Activated naive CD8-positive, alpha-beta T cell treated with anti-CD3 and anti-CD28 coated beads for 36 hours (primary cell): ENCODE results near the gene CUL9. TPM values are rescaled to one million over a fixed set of nuclear protein-coding genes. Genes with fewer than 3 reads are reported as not detected.
A peak's percentile ranks its signal among the peaks of the same experiment; 100 is the strongest.

Experiments
- DNase-seq: peaks from one replicate; pipeline ENCODE4 v3.0.0; 2021
- H3K27ac Mint-ChIP-seq: one replicate; pipeline ENCODE4 v1.8.0; 2022; ENCODE audit warnings: mild to moderate bottlenecking, moderate library complexity, mixed read lengths
- H3K27me3 Mint-ChIP-seq: one replicate; pipeline ENCODE4 v1.8.0; 2022; ENCODE audit warnings: mild to moderate bottlenecking, mixed read lengths
- H3K36me3 Mint-ChIP-seq: one replicate; pipeline ENCODE4 v1.8.0; 2021; ENCODE audit warnings: mild to moderate bottlenecking, mixed read lengths
- H3K4me1 Mint-ChIP-seq: one replicate; pipeline ENCODE4 v1.8.0; 2021; ENCODE audit warnings: mixed read lengths
- H3K4me3 Mint-ChIP-seq: one replicate; pipeline ENCODE4 v1.8.0; 2022; ENCODE audit warnings: mild to moderate bottlenecking, moderate library complexity, mixed read lengths
- H3K9me3 Mint-ChIP-seq: one replicate; pipeline ENCODE4 v1.8.0; 2022; ENCODE audit warnings: mixed read lengths
- total RNA-seq, 2 experiments: library from RNA; stranded (reverse); gene quantifications; one replicate each; pipeline ENCODE4 v1.2.3, GENCODE V29; 2021

CUL9 gene
- total RNA-seq, 2 experiments from 2014 or later = 31.3 to 31.5 TPM

GRCh38 chr6:43222418-43223059 lies 40.5 kb downstream of the CUL9 start:
- peak overlapping the region; percentile 20 for H3K4me3 Mint-ChIP-seq
- peaks cover 45% of the 10 kb centered on the region for H3K36me3 Mint-ChIP-seq
- H3K27me3 Mint-ChIP-seq = no peaks in the 10 kb centered on the region
- H3K4me1 Mint-ChIP-seq = peaks cover 36% of the 10 kb centered on the region
- no peak for DNase-seq
- peak overlapping the region; percentile 38 for H3K27ac Mint-ChIP-seq
- peaks cover 1% of the 10 kb centered on the region for H3K9me3 Mint-ChIP-seq

GRCh38 chr6:43223175-43223574 lies 41.2 kb downstream of the CUL9 start:
- Mint-ChIP-seq H3K9me3 (peaks cover 1% of the 10 kb centered on the region), H3K4me1 (peaks cover 42% of the 10 kb centered on the region), H3K27ac (peak overlapping the region; percentile 14), H3K36me3 (peaks cover 51% of the 10 kb centered on the region), H3K4me3 (no peak overlapping the region), H3K27me3 (no peaks in the 10 kb centered on the region)
- no peak for DNase-seq

GRCh38 chr6:43226192-43226851 lies 44.3 kb downstream of the CUL9 start:
- Mint-ChIP-seq H3K9me3 (peaks cover 1% of the 10 kb centered on the region), H3K4me1 (peaks cover 52% of the 10 kb centered on the region), H3K27ac (peak overlapping the region; percentile 97), H3K4me3 (peak overlapping the region; percentile 34), H3K36me3 (peaks cover 53% of the 10 kb centered on the region), H3K27me3 (no peaks in the 10 kb centered on the region)
- DNase-seq = no peak

- Mint-ChIP-seq H3K36me3 (peaks cover 40% of the 10 kb centered on the region), H3K27ac (peak within 1 kb of the TSS; percentile 90), H3K27me3 (no peaks in the 10 kb centered on the region), H3K4me1 (peaks cover 44% of the 10 kb centered on the region), H3K4me3 (peak within 1 kb of the TSS; percentile 91), H3K9me3 (peaks cover 1% of the 10 kb centered on the region)
- DNase-seq = peak; percentile 88
Observed at GRCh38 chr6:43228951-43229802, 47.2 kb downstream of the CUL9 start, which contains the start of gene DNPH1. DNPH1 (minus strand) TSS chr6:43229481; CDS start chr6:43229456, 25 bp downstream.

GRCh38 chr6:43229803-43230620 lies 48.0 kb downstream of the CUL9 start:
- H3K27ac Mint-ChIP-seq = peak overlapping the region; percentile 90
- H3K27me3 Mint-ChIP-seq = no peaks in the 10 kb centered on the region
- peaks cover 37% of the 10 kb centered on the region for H3K4me1 Mint-ChIP-seq
- H3K9me3 Mint-ChIP-seq = peaks cover 1% of the 10 kb centered on the region
- H3K36me3 Mint-ChIP-seq = peaks cover 35% of the 10 kb centered on the region
- H3K4me3 Mint-ChIP-seq = peak overlapping the region; percentile 81
- no peak for DNase-seq

GRCh38 chr6:43231053-43231452 lies 49.1 kb downstream of the CUL9 start:
- H3K4me3 Mint-ChIP-seq = no peak overlapping the region
- H3K27ac Mint-ChIP-seq = no peak overlapping the region

GRCh38 chr6:43231735-43232450 lies 49.9 kb downstream of the CUL9 start:
- Mint-ChIP-seq H3K27ac (no peak overlapping the region), H3K27me3 (no peaks in the 10 kb centered on the region), H3K9me3 (no peaks in the 10 kb centered on the region), H3K36me3 (peaks cover 17% of the 10 kb centered on the region), H3K4me1 (peaks cover 22% of the 10 kb centered on the region), H3K4me3 (no peak overlapping the region)
- no peak for DNase-seq

More at GRCh38 chr6:43231053-43231452, 49.1 kb downstream of the CUL9 start:
- H3K9me3 Mint-ChIP-seq = no peaks in the 10 kb centered on the region
- H3K27me3 Mint-ChIP-seq = no peaks in the 10 kb centered on the region
- H3K4me1 Mint-ChIP-seq = peaks cover 28% of the 10 kb centered on the region
- DNase-seq = no peak
- H3K36me3 Mint-ChIP-seq = peaks cover 25% of the 10 kb centered on the region

- Mint-ChIP-seq H3K27me3 (peaks cover 17% of the 10 kb centered on the region), H3K27ac (no peak overlapping the region), H3K4me3 (no peak overlapping the region), H3K9me3 (peaks cover 5% of the 10 kb centered on the region), H3K4me1 (peaks cover 4% of the 10 kb centered on the region), H3K36me3 (peaks cover 4% of the 10 kb centered on the region)
- DNase-seq = no peak
Observed at GRCh38 chr6:43235841-43236240, 53.8 kb downstream of the CUL9 start.

GRCh38 chr6:43239054-43239453 lies 57.1 kb downstream of the CUL9 start:
- H3K4me1 Mint-ChIP-seq = no peaks in the 10 kb centered on the region
- peaks cover 17% of the 10 kb centered on the region for H3K27me3 Mint-ChIP-seq
- H3K27ac Mint-ChIP-seq = no peak overlapping the region
- peaks cover 5% of the 10 kb centered on the region for H3K9me3 Mint-ChIP-seq
- H3K4me3 Mint-ChIP-seq = no peak overlapping the region
- no peak for DNase-seq
- H3K36me3 Mint-ChIP-seq = peaks cover 4% of the 10 kb centered on the region

GRCh38 chr6:43240950-43241349 lies 59.0 kb downstream of the CUL9 start:
- Mint-ChIP-seq H3K9me3 (peaks cover 5% of the 10 kb centered on the region), H3K4me3 (no peak overlapping the region), H3K4me1 (no peaks in the 10 kb centered on the region), H3K27me3 (peaks cover 17% of the 10 kb centered on the region), H3K36me3 (peaks cover 4% of the 10 kb centered on the region), H3K27ac (no peak overlapping the region)
- DNase-seq = no peak

GRCh38 chr6:43241446-43241845 lies 59.5 kb downstream of the CUL9 start:
- no peak overlapping the region for H3K4me3 Mint-ChIP-seq
- peaks cover 5% of the 10 kb centered on the region for H3K9me3 Mint-ChIP-seq

GRCh38 chr6:43242908-43243663 lies 61.1 kb downstream of the CUL9 start, which contains the start of gene TTBK1:
TTBK1 (plus strand) TSS chr6:43243481; CDS start chr6:43246661, 3,180 bp downstream.
- Mint-ChIP-seq H3K36me3 (peaks cover 4% of the 10 kb centered on the region), H3K9me3 (peaks cover 5% of the 10 kb centered on the region), H3K27me3 (peaks cover 11% of the 10 kb centered on the region), H3K27ac (no peak within 1 kb of the TSS), H3K4me1 (peaks cover 15% of the 10 kb centered on the region), H3K4me3 (no peak within 1 kb of the TSS)
- peak; percentile 47 for DNase-seq

More at GRCh38 chr6:43241446-43241845, 59.5 kb downstream of the CUL9 start:
- H3K27me3 Mint-ChIP-seq = peaks cover 17% of the 10 kb centered on the region
- peaks cover 3% of the 10 kb centered on the region for H3K4me1 Mint-ChIP-seq
- peaks cover 4% of the 10 kb centered on the region for H3K36me3 Mint-ChIP-seq
- no peak overlapping the region for H3K27ac Mint-ChIP-seq
- DNase-seq = no peak

- DNase-seq = no peak
- Mint-ChIP-seq H3K27me3 (peaks cover 7% of the 10 kb centered on the region), H3K4me3 (no peak overlapping the region), H3K36me3 (peaks cover 4% of the 10 kb centered on the region), H3K27ac (no peak overlapping the region), H3K9me3 (peaks cover 5% of the 10 kb centered on the region), H3K4me1 (peaks cover 16% of the 10 kb centered on the region)
Observed at GRCh38 chr6:43243664-43244321, 61.8 kb downstream of the CUL9 start.
